GM12892 (cell line): ENCODE measurements around the gene GPRC5C.

Source experiments
- POLR2A ChIP-seq: IDR thresholded peaks from 2 replicates; pipeline ENCODE4 v1.6.1; 2011; ENCODE audit warnings: low read depth, low read length, control low read depth
- POLR2AphosphoS5 ChIP-seq: IDR thresholded peaks from 2 replicates; pipeline ENCODE4 v1.6.1; 2011; ENCODE audit warnings: low read depth, low read length, control low read depth

GRCh38 chr17:74394275-74394950, 37.5 kb upstream of the GPRC5C start:
- TF ChIP-seq POLR2AphosphoS5, result no peak
- no peak for TF ChIP-seq POLR2A
